Left lung (tissue), 10 donors: Measurements from ENCODE around the gene MTMR2. TPM values are rescaled to one million over a fixed set of nuclear protein-coding genes. Genes with fewer than 3 reads are reported as not detected.

ENCODE experiments used
- ATAC-seq: fragments of 200-7000 bp; cut with Tn5 transposase; one replicate; pipeline ENCODE4 v1.9.1; 2020; ENCODE audit warnings: moderate library complexity
- DNase-seq, 4 donors: peaks; one replicate each; pipeline ENCODE4 v3.0.0-alpha.2; 2013 to 2020
- H3K27ac ChIP-seq, 2 donors: fragments of 200-600 bp; sonication (generic) in 1 of 2; one replicate each; pipeline versions ENCODE4 v1.5.0 to v1.8.0; 2020 to 2021
- H3K27me3 ChIP-seq, 2 donors: fragments of 200-600 bp; sonication (generic) in 1 of 2; one replicate each; pipeline versions ENCODE4 v1.5.0 to v1.8.0; 2020 to 2021
- H3K36me3 ChIP-seq, 2 donors: fragments of 200-600 bp; sonication (generic) in 1 of 2; one replicate each; pipeline versions ENCODE4 v1.5.0 to v1.8.0; 2020 to 2021
- H3K4me1 ChIP-seq, 2 donors: fragments of 200-600 bp; one replicate each; pipeline ENCODE4 v1.8.0; 2021
- H3K4me3 ChIP-seq, 2 donors: fragments of 200-600 bp; sonication (generic) in 1 of 2; one replicate each; pipeline versions ENCODE4 v1.5.0 to v1.8.0; 2020 to 2021; ENCODE audit warnings: mild to moderate bottlenecking in 1 of 2
- H3K9me3 ChIP-seq, 2 donors: fragments of 200-600 bp; sonication (generic) in 1 of 2; one replicate each; pipeline versions ENCODE4 v1.5.0 to v1.8.0; 2020 to 2021
- CTCF ChIP-seq, 2 donors: fragments of 200-600 bp; sonication (generic) in 1 of 2; IDR thresholded peaks; one replicate each; pipeline versions ENCODE4 v1.5.0 to v1.8.0; 2021; ENCODE audit warnings: antibody characterized with exemption in 2 of 2
- intact Hi-C, 2 donors: fragments of 100-400 bp; cut with DNase I; formaldehyde crosslinking; loops; one replicate each; pipeline versions ENCODE4 v1.11.2 to v1.14.2; 2022
- polyA plus RNA-seq, 6 donors: library from polyadenylated mRNA; unstranded; fragments of 120-200 nt; gene quantifications; one replicate each; pipeline ENCODE4 v1.2.1, GENCODE V29; 2013; ENCODE audit not compliant: insufficient read length in 6 of 6
- total RNA-seq, 2 donors: library from RNA; stranded (reverse); fragmentation: NEBNext Ultra II Directional; extraction: Animal tissue kit (Norgen Biotek cat#: 25700); gene quantifications; one replicate each; pipeline ENCODE4 v1.2.1, GENCODE V29; 2021
- donor health status: DM: no; HTN: yes; CAD: no.
- donor health status: DM: no; HTN: no; CAD: no.

MTMR2 gene
- total and polyA plus RNA-seq, 8 donors: 33.3 to 73.5 (median 56.0) TPM

DNA sequence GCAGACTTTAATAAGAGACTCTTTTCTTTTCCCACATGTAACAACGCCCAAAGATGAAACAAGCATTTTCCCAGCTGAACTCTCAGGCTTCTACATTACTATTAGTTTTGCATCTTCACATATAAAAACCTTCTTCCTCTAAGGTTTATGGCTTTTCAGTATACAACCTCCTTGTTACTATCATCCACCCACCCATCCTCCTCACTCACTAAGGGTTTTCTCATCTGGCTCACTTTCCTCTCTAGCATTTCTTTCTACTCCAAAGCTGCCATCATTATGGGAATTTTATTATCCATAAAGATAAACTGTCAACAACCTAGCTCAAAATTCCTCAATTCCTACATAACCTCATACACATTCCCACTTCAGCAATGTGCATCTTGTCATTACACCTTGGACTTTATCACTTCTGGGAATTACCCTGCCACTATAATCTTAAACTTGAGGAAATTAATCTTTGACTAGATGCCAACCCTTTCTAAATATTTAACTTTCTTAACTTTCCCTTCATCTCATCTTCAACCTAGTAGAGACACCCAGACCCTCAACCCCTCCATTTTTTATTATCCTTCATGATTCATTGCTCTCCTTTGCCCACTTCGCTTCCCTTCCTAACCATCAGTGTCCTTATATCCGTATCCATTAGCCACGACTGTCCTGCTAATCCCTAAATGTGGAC lies 30.9 kb downstream of the MTMR2 start:
- Histone ChIP-seq H3K27ac (no peak overlapping the region), H3K4me3 (no peak overlapping the region), H3K4me1 (no peaks in the 10 kb centered on the region), H3K9me3 (no peaks in the 10 kb centered on the region), H3K36me3 (no peaks in the 10 kb centered on the region), H3K27me3 (no peaks in the 10 kb centered on the region)
- ATAC-seq (no peak), DNase-seq (no peak)
- intact Hi-C loops: no loop called here
- TF ChIP-seq CTCF (IDR thresholded peaks at IDR 0.05): no peak

GRCh38 chr11:95892492-95892891 lies 31.4 kb downstream of the MTMR2 start:
- TF ChIP-seq CTCF (IDR thresholded peaks at IDR 0.05): no peak
- no peak overlapping the region for H3K4me3 ChIP-seq
- no peaks in the 10 kb centered on the region for H3K27me3 ChIP-seq
- no peaks in the 10 kb centered on the region for H3K9me3 ChIP-seq
- H3K36me3 ChIP-seq: peaks cover 0 to 2% of the 10 kb centered on the region in 2 donors
- no peaks in the 10 kb centered on the region for H3K4me1 ChIP-seq
- intact Hi-C loops: no loop called here
- no peak overlapping the region for H3K27ac ChIP-seq
- DNase-seq (no peak), ATAC-seq (no peak)

GRCh38 chr11:95891423-95892170 lies 32.3 kb downstream of the MTMR2 start:
- Histone ChIP-seq H3K27ac (no peak overlapping the region), H3K4me3 (no peak overlapping the region), H3K4me1 (no peaks in the 10 kb centered on the region), H3K36me3 (peaks cover 0 to 9% of the 10 kb centered on the region in 2 donors), H3K27me3 (no peaks in the 10 kb centered on the region), H3K9me3 (no peaks in the 10 kb centered on the region)
- peak in 1 of 4 donors; percentile 35 for DNase-seq
- ATAC-seq: peak; percentile 24
- no peak for TF ChIP-seq CTCF (IDR thresholded peaks at IDR 0.05)
- intact Hi-C loops: no loop called here

DNA sequence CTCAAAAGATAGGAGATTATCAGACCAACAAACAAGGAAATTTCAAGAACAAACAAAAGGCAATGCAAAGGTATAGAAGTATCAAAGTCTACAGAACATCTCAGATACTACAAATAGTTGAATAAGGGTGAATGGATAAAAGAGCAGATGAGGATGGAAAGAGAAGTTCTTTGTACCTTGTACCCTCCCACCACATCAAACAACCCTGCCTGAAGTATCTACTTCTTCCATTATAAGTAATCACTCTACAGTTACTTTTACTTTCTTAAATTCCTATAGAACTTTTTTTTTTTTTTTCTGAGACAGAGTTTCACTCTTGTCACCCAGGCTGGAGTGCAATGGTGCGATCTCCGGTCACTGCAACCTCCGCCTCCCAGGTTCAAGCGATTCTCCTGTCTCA lies 35.1 kb downstream of the MTMR2 start:
- Histone ChIP-seq H3K9me3 (no peaks in the 10 kb centered on the region), H3K36me3 (peaks cover 0 to 9% of the 10 kb centered on the region in 2 donors), H3K27me3 (no peaks in the 10 kb centered on the region), H3K4me3 (no peak overlapping the region), H3K4me1 (peaks cover 0 to 6% of the 10 kb centered on the region in 2 donors), H3K27ac (no peak overlapping the region)
- DNase-seq (no peak), ATAC-seq (no peak)
- no peak for TF ChIP-seq CTCF (IDR thresholded peaks at IDR 0.05)
- intact Hi-C loops: no loop called here

- no peaks in the 10 kb centered on the region for H3K9me3 ChIP-seq
- peaks cover 0 to 8% of the 10 kb centered on the region in 2 donors for H3K4me1 ChIP-seq
- ATAC-seq (no peak), DNase-seq (no peak)
- no peaks in the 10 kb centered on the region for H3K27me3 ChIP-seq
- H3K27ac ChIP-seq: no peak overlapping the region
- H3K36me3 ChIP-seq: peaks cover 0 to 9% of the 10 kb centered on the region in 2 donors
- no peak for TF ChIP-seq CTCF (IDR thresholded peaks at IDR 0.05)
- intact Hi-C loops: no loop called here
- no peak overlapping the region for H3K4me3 ChIP-seq
Observed at GRCh38 chr11:95888439-95888838, 35.5 kb downstream of the MTMR2 start.
